ENCODE data around the gene SPEM1.

GRCh38 chr17:7466639-7467341 is 46.7 kb downstream of the SPEM1 start:
- TF ChIP-seq, protein P1, sequence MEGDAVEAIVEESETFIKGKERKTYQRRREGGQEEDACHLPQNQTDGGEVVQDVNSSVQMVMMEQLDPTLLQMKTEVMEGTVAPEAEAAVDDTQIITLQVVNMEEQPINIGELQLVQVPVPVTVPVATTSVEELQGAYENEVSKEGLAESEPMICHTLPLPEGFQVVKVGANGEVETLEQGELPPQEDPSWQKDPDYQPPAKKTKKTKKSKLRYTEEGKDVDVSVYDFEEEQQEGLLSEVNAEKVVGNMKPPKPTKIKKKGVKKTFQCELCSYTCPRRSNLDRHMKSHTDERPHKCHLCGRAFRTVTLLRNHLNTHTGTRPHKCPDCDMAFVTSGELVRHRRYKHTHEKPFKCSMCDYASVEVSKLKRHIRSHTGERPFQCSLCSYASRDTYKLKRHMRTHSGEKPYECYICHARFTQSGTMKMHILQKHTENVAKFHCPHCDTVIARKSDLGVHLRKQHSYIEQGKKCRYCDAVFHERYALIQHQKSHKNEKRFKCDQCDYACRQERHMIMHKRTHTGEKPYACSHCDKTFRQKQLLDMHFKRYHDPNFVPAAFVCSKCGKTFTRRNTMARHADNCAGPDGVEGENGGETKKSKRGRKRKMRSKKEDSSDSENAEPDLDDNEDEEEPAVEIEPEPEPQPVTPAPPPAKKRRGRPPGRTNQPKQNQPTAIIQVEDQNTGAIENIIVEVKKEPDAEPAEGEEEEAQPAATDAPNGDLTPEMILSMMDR (IDR thresholded peaks at IDR 0.05) = no peak
- TF ChIP-seq POLR2A (IDR thresholded peaks at IDR 0.05) (no peak), POLR2AphosphoS5 (IDR thresholded peaks at IDR 0.05) (no peak)

All from prostate gland (tissue), 2 donors.